Fibroblast of the aortic adventitia (primary cell): Measurements from ENCODE around the gene PP2D1. TPM values are rescaled to one million over a fixed set of nuclear protein-coding genes. Genes with fewer than 3 reads are reported as not detected.
"Not testable (repeated sequence)": the region's sequence is repeated elsewhere in the genome, so short reads cannot be mapped to it uniquely, and the experiment has no call there.

Source experiments
- DNase-seq: peaks from one replicate; pipeline ENCODE4 v3.0.0-alpha.2; 2010; ENCODE audit warnings: low read depth
- H3K4me3 ChIP-seq: 2 replicates; pipeline ENCODE4 v1.5.1; 2011; ENCODE audit warnings: low read depth, mild to moderate bottlenecking, control low read depth, low read length, moderate library complexity
- total RNA-seq: library from RNA; depleted of rRNA; stranded (reverse); fragments of >200 nt; gene quantifications from 2 replicates; pipeline ENCODE4 v1.2.3, GENCODE V29; 2012; ENCODE audit warnings: low replicate concordance
- TF ChIP-seq, protein P1 (sequence below): IDR thresholded peaks from 2 replicates; pipeline ENCODE4 v1.5.1; 2011; ENCODE audit warnings: mild to moderate bottlenecking, low read length, control low read depth, inconsistent platforms; ENCODE audit not compliant: insufficient read depth

Gene PP2D1
- total RNA-seq, 1 donor = not detected

DNA sequence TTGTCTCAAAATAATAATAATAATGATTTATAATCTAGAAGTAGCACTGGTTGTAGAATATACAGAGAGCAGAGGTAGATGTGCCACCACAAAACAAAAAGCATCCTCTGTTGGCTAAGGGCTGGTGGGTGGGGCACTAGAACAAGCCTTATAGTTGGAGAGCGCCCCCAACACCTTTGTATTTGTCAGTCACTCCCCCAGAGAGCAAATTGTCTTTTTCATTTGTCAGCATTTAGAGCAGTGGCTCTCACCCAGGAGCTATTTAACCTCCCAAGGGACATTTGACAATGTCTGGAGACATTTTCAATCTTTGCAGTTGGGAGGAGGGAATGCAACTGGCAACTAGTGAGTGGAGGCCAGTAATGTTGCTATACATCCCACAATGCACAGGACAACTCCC is 34.5 kb upstream of the PP2D1 start:
- TF ChIP-seq, protein P1, sequence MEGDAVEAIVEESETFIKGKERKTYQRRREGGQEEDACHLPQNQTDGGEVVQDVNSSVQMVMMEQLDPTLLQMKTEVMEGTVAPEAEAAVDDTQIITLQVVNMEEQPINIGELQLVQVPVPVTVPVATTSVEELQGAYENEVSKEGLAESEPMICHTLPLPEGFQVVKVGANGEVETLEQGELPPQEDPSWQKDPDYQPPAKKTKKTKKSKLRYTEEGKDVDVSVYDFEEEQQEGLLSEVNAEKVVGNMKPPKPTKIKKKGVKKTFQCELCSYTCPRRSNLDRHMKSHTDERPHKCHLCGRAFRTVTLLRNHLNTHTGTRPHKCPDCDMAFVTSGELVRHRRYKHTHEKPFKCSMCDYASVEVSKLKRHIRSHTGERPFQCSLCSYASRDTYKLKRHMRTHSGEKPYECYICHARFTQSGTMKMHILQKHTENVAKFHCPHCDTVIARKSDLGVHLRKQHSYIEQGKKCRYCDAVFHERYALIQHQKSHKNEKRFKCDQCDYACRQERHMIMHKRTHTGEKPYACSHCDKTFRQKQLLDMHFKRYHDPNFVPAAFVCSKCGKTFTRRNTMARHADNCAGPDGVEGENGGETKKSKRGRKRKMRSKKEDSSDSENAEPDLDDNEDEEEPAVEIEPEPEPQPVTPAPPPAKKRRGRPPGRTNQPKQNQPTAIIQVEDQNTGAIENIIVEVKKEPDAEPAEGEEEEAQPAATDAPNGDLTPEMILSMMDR = no peak
- H3K4me3 ChIP-seq = no peak overlapping the region
- no peak for DNase-seq

DNA sequence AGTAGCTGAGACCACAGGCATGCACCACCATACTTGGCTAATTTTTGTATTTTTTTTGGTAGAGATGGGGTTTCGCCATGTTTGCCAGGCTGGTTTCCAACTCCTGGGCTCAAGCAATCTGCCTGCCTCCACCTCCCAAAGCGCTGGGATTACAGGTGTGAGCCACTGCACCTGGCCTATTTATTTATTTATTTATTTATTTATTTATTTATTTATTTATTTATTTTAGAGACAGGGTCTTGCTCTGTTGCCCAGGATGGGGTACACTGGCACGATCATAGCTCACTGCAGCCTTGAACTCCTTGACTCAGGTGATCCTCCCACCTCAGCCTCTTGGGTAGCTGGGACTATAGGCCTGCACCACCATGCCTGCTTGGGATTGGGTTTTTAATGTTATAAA is 33.1 kb upstream of the PP2D1 start:
- DNase-seq, H3K4me3 ChIP-seq: not testable (repeated sequence)

- peak overlapping the region; percentile 28 for H3K4me3 ChIP-seq
- TF ChIP-seq, protein P1 = no peak
- no peak for DNase-seq
Measured at GRCh38 chr3:20043825-20044224, 31.8 kb upstream of the PP2D1 start.

DNA sequence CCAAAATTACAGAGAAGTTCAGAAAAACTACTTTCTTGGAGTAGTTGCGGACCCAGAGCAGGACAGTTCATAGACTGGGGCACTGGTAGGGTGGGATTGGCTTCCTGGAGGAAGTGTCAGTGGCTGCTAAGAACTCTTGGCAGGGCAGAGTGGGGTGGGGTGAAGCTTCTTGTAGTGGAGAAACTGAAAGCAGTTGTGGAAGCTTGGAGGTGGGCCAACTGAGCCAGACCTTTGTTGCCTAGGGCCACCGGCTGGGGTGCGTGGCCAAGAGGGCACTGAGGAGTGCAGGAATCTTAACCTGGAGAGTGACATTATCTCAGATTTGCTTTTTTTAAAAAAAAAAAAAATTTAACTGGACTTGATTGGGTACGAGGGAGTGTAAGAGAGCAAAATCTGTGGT is 31.3 kb upstream of the PP2D1 start:
- peak; percentile 75 for DNase-seq
- TF ChIP-seq, protein P1 = no peak
- H3K4me3 ChIP-seq = peak overlapping the region; percentile 28

- DNase-seq = no peak
- H3K4me3 ChIP-seq = no peak overlapping the region
- TF ChIP-seq, protein P1 = no peak
Measured at GRCh38 chr3:20042331-20042730, 30.3 kb upstream of the PP2D1 start.

GRCh38 chr3:20041197-20041780 is 29.2 kb upstream of the PP2D1 start:
- H3K4me3 ChIP-seq = peak overlapping the region; percentile 82
- TF ChIP-seq, protein P1 = no peak
- DNase-seq = peak; percentile 49

DNA sequence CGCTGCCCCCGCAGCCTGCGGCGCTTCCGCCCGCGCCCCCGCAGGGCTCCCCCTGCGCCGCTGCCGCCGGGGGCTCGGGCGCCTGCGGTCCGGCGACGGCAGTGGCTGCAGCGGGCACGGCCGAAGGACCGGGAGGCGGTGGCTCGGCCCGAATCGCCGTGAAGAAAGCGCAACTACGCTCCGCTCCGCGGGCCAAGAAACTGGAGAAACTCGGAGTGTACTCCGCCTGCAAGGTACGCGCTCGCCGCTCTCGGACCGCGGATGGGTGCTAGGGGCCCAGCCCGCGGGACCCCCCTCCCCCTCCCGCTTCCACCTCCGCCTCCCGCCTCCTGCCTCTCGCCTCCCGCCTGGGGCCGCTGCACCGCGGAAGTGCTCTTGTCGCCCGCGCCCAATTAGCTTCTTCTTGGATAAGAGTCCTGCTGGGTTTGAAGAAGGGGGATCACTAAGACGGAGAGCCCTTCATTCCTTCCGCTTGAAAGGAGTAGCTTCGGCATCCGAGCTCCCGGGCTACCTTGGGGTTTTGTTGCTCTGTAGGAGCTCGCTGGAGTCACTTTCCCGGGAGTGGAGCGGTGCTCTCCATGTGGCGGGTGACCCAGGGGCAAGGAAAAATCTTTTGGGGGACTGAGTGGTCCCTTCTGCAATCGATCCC is 28.6 kb upstream of the PP2D1 start:
- H3K4me3 ChIP-seq = peak overlapping the region; percentile 82
- TF ChIP-seq, protein P1 = peak; percentile 39
- peak; percentile 69 for DNase-seq
